ENCODE measurements around the gene CRYGN. TPM values are rescaled to one million over a fixed set of nuclear protein-coding genes. Genes with fewer than 3 reads are reported as not detected.

Gene CRYGN
- total RNA-seq, 4 donors from 2014 or later = not detected

DNA sequence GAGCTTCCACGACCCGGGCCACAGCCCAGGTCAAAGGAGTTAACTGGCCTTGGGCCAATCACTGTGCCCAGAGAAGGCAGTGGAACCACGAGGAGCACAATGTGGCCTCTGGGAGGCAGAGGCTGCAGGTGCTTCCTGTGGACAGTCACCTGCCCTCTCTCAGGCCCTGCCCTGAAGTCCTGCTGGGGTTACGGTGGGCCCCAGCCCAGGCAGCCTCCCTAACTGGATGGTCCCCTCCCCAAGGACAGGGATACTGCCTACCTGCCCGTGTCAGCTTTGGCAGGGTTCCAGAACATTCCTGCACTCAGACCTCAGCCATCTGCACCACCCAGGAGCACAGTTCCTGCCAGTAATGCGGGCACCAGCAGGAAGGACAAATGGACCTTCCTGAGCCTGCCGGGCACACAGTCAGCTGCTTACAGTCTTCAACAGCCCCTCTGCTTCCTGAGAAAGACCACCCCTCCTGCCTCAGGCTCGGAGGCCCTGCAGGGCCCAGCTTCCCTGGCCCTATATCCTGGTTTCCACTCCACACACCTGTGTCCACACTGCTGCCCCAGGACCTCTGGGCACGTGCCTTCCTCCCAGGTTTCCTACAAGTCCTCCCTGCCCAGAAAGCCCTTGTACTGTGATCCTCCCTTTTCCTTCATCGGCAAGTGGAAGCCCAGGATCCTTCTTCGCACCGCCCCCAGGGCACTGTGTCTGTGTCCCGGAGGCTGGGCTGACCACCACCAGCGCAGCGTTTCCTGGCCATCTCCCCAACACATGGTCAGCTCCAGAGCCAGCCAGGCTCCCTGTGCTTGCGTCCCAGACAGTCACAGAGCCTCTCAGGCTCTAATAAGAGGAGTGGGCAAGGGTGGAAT, 53.4 kb downstream of the CRYGN start:
- intact Hi-C loops (cut with DNase I; ENCODE audit: low total_unique reads) = no loop called here
- TF ChIP-seq, protein P1, sequence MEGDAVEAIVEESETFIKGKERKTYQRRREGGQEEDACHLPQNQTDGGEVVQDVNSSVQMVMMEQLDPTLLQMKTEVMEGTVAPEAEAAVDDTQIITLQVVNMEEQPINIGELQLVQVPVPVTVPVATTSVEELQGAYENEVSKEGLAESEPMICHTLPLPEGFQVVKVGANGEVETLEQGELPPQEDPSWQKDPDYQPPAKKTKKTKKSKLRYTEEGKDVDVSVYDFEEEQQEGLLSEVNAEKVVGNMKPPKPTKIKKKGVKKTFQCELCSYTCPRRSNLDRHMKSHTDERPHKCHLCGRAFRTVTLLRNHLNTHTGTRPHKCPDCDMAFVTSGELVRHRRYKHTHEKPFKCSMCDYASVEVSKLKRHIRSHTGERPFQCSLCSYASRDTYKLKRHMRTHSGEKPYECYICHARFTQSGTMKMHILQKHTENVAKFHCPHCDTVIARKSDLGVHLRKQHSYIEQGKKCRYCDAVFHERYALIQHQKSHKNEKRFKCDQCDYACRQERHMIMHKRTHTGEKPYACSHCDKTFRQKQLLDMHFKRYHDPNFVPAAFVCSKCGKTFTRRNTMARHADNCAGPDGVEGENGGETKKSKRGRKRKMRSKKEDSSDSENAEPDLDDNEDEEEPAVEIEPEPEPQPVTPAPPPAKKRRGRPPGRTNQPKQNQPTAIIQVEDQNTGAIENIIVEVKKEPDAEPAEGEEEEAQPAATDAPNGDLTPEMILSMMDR (IDR thresholded peaks at IDR 0.05) = no peak
- no peak for TF ChIP-seq POLR2A (IDR thresholded peaks at IDR 0.05)

DNA sequence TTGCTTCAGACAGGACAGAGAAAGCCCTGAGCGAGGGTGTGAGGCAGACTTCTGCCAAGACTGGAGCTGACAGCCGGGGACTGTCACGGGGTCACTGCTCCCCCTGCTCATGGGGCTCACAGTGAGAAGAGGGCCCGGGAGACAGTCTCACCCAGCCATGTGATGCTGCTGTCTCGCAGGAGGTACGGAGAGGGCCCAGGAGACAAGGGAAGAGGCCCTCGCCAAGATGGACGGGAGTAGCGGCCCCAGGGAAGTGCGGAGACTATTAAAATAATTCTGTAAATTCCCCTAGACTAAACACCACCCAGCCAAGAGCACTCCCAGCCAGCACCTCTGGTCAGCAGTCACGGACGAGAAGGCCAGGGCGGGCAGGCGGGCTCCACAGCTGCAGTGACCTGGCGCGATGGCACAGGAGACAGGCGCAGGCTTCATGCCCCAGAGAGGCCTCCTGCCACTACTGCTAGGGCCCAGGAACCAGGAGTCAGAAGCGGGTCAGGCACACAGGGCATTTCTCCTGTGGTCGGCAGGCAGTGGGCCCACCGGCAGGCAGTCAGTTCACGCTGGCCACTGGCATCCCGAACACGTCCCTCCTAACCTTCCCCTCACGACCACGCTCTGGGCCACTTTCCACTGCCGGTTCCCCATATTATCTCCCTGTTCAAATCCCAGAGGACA, 54.2 kb downstream of the CRYGN start:
- no peak overlapping the region for H3K4me3 ChIP-seq (ENCODE audit: low read depth, poor library complexity, severe bottlenecking)
- WGBS, 2 donors = 85 to 88% methylated on average over 22 to 26 of the region's 26 CpGs
- DNase-seq (ENCODE audit: low spot score in 2 of 2) = no peak
- intact Hi-C loops (cut with DNase I; ENCODE audit: low total_unique reads) = no loop called here
- TF ChIP-seq POLR2A (IDR thresholded peaks at IDR 0.05) = no peak
- TF ChIP-seq, protein P1 (IDR thresholded peaks at IDR 0.05) = no peak

More for the DNA sequence above, 53.4 kb downstream of the CRYGN start:
- DNase-seq (ENCODE audit: low spot score in 2 of 2) = no peak
- WGBS, 2 donors = 65 to 73% methylated on average over 16 of the region's 16 CpGs
- H3K4me3 ChIP-seq (ENCODE audit: low read depth, poor library complexity, severe bottlenecking) = no peak overlapping the region

DNA sequence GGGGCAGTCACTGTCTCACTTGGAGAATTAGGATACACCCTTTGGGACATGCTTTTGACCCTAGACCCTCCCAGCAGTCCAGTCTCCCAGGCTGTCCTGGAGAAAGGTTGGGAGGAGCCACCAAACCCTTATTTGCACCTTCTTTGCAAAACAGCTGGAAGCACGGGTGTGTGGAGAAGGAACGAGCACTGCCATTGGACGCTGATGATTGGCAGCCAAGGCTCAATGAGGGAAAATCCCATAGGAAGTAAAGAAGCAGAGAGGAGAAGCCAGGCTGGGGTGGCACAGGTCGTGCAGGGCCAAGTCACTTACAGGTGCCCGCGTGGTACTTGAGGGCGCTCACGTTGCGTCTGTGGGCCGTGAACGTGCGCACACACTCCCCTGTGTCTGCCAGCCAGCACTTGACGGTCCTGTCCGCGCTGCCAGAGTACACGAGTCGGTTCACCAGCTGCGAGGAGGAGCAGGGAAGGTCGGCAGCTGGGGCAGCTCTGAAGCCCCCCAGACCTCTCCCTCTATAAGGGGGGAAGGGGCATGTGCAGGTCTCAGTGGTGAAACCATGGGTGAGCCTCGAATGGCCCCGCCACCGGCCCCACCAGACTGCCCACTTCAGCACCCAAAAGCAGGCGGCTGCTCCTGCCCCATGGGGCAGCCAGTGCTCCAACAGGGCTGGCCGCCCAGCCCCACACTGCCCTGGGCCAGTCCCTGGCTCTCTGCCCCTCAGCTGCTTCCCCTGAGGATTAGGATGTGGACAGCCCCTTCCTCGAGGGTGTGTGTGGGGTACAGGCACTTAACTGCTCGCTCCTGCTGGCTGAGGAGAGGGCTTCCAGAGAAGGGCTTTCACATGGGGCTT, 54.9 kb downstream of the CRYGN start:
- DNase-seq (ENCODE audit: low spot score in 2 of 2) = peak in 1 of 2 donors; percentile 80
- no peak for TF ChIP-seq POLR2A (IDR thresholded peaks at IDR 0.05)
- TF ChIP-seq, protein P1 (IDR thresholded peaks at IDR 0.05) = no peak
- 78 to 85% methylated on average over 16 to 26 of the region's 26 CpGs for WGBS, 2 donors
- intact Hi-C loops (cut with DNase I; ENCODE audit: low total_unique reads) = no loop called here
- H3K4me3 ChIP-seq (ENCODE audit: low read depth, poor library complexity, severe bottlenecking) = no peak overlapping the region

DNA sequence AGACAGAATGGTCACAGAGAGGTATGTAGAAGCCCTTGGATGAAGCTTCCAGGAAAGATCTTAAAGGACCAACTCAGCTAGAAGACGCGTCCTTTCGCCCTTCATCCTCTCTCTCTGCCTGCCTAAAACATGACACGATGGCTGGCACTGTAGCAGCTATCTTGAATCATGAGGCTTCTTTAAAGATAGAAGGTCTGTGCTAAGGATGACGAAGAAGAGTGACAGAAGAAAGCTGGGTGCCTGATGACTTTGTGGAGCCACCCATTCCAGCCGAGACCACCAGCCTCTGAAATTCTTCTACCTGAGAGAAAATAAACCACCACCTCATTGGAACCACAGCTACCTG, 55.6 kb downstream of the CRYGN start:
- H3K4me3 ChIP-seq (ENCODE audit: low read depth, poor library complexity, severe bottlenecking) = no peak overlapping the region
- 87 to 89% methylated on average over 6 of the region's 6 CpGs for WGBS, 2 donors
- intact Hi-C loops (cut with DNase I; ENCODE audit: low total_unique reads) = no loop called here
- TF ChIP-seq, protein P1 (IDR thresholded peaks at IDR 0.05) = no peak
- TF ChIP-seq POLR2A (IDR thresholded peaks at IDR 0.05) = no peak
- DNase-seq (ENCODE audit: low spot score in 2 of 2) = no peak

DNA sequence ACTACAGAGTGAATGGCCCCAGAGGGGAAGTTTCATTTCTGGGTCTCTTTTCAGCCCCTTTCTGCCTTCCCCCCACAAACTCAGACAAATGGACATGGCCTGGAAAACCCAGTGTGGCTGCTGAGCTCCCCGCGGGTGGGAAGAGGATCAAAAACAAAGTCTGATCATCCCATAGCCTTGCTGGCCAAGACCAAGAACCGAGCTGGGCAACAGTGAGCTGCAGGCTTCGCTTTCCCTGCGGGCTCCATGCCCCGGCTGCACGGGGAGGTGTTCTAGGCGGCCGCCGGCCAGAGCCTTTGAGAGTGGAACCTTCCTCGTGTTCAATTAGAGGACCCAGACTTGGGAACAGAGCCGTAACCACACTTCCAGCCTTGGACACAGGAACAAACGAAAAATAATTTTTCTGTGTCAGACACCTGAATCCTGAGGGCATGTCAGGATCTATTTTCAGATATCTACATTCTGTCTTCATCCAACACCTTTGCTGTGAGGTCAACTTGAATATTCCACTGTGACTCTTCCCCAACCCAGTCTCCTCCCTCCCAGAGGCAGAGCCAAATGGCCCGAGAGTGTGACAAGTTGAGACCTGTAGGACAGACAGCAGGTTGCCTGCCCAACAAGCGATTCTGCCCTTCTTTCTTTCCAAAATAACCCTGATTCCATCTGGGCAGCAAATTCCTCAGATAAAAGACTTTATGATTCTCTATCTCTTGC, 56.1 kb downstream of the CRYGN start:
- intact Hi-C loops (cut with DNase I; ENCODE audit: low total_unique reads) = no loop called here
- 66 to 72% methylated on average over 15 of the region's 15 CpGs for WGBS, 2 donors
- H3K4me3 ChIP-seq (ENCODE audit: low read depth, poor library complexity, severe bottlenecking) = no peak overlapping the region
- peak in 1 of 2 donors; percentile 49 for DNase-seq (ENCODE audit: low spot score in 2 of 2)
- no peak for TF ChIP-seq POLR2A (IDR thresholded peaks at IDR 0.05)
